Activated T-cell treated with anti-CD3 and anti-CD28 coated beads, Interleukin-2, amount 50 U/mL, for 72 hours (primary cell): ENCODE measurements around the gene TRAPPC6A. TPM values are rescaled to one million over a fixed set of nuclear protein-coding genes. Genes with fewer than 3 reads are reported as not detected.

ENCODE experiments used
- ATAC-seq, 2 donors: fragments of 150-1000 bp; cut with Tn5 transposase; replicated peaks in 1 of 2; 2 replicates each; pipeline ENCODE4 v1.10.0; 2021; ENCODE audit warnings: moderate library complexity in 2 of 2, mild to moderate bottlenecking in 1 of 2
- DNase-seq, 2 donors: peaks; one replicate each; pipeline ENCODE4 v3.0.0; 2021 to 2022; ENCODE audit warnings: mixed read lengths in 1 of 2
- H3K27ac Mint-ChIP-seq: one replicate; pipeline ENCODE4 v1.8.0; 2022; ENCODE audit warnings: mild to moderate bottlenecking, moderate library complexity, mixed read lengths
- H3K27me3 Mint-ChIP-seq: one replicate; pipeline ENCODE4 v1.8.0; 2022; ENCODE audit warnings: low read depth, mixed read lengths
- H3K36me3 Mint-ChIP-seq, 2 donors: one replicate each; pipeline ENCODE4 v1.8.0; 2022; ENCODE audit warnings: mixed read lengths in 2 of 2, mild to moderate bottlenecking in 1 of 2; ENCODE audit not compliant: insufficient read depth in 2 of 2
- H3K4me1 Mint-ChIP-seq: one replicate; pipeline ENCODE4 v1.8.0; 2022; ENCODE audit warnings: low read depth, mixed read lengths
- H3K4me3 Mint-ChIP-seq, 2 donors: one replicate each; pipeline ENCODE4 v1.8.0; 2022; ENCODE audit warnings: mild to moderate bottlenecking in 2 of 2, mixed read lengths in 2 of 2, moderate library complexity in 2 of 2
- H3K9me3 Mint-ChIP-seq, 2 donors: one replicate each; pipeline ENCODE4 v1.8.0; 2022; ENCODE audit warnings: mixed read lengths in 2 of 2
- total RNA-seq, 2 donors: library from RNA; stranded (reverse); gene quantifications; one replicate each; pipeline ENCODE4 v1.2.3, GENCODE V29; 2022

TRAPPC6A gene
- total RNA-seq, 2 donors from 2014 or later = 48.5 to 58.5 TPM

GRCh38 chr19:45164577-45165335, 13.3 kb downstream of the TRAPPC6A start:
- Mint-ChIP-seq H3K9me3 (no peaks in the 10 kb centered on the region), H3K27me3 (no peaks in the 10 kb centered on the region), H3K27ac (no peak overlapping the region), H3K36me3 (no peaks in the 10 kb centered on the region), H3K4me3 (peak overlapping the region; percentile 44 to 54), H3K4me1 (peaks cover 17% of the 10 kb centered on the region)
- ATAC-seq = peak; percentile 89 to 91
- DNase-seq = peak; percentile 76 to 77

DNA sequence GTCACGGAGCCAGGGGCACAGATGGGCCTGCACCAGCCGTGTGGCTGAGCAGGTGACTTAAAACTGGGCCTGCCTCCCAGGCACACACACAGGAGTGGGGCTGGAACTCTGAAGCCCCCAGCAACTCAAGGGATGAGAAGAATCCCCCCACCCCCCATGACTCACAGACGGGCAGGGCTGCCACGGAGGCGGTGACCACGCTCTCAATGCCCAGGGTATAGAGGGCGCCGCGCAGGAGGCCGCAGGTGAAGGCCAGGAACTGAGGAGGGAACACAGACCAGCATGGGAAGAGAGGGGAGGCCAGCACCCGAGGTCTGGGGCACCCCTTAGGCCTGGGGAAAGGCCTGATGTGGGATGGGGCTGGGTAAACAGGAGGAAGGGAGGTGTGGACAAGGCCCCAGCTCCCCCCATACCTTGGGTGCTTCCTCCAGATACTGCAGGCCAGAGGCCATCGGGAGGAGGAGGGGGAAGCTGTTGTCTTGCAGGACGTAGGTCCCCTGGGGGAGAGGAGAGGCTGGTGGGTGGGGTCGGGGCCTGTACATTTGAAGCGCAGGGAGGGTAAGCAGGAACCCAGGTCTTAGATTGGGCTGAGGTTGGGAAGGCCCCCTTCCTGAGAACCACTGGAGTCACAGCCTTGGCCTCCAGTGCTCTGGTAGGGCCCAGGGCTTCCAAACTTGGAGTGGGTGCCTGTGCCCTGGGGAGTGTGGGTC, 14.1 kb downstream of the TRAPPC6A start:
- no peaks in the 10 kb centered on the region for H3K36me3 Mint-ChIP-seq
- no peaks in the 10 kb centered on the region for H3K9me3 Mint-ChIP-seq
- ATAC-seq (no peak), DNase-seq (no peak)
- H3K4me1 Mint-ChIP-seq = peaks cover 17% of the 10 kb centered on the region
- H3K4me3 Mint-ChIP-seq = peak overlapping the region; percentile 43 to 54
- peak overlapping the region; percentile 38 for H3K27ac Mint-ChIP-seq
- H3K27me3 Mint-ChIP-seq = no peaks in the 10 kb centered on the region

GRCh38 chr19:45163156-45163555, 14.9 kb downstream of the TRAPPC6A start:
- Mint-ChIP-seq H3K4me3 (no peak overlapping the region), H3K27ac (no peak overlapping the region), H3K9me3 (no peaks in the 10 kb centered on the region), H3K36me3 (no peaks in the 10 kb centered on the region), H3K4me1 (peaks cover 17% of the 10 kb centered on the region), H3K27me3 (no peaks in the 10 kb centered on the region)
- no peak for ATAC-seq
- DNase-seq = no peak

DNA sequence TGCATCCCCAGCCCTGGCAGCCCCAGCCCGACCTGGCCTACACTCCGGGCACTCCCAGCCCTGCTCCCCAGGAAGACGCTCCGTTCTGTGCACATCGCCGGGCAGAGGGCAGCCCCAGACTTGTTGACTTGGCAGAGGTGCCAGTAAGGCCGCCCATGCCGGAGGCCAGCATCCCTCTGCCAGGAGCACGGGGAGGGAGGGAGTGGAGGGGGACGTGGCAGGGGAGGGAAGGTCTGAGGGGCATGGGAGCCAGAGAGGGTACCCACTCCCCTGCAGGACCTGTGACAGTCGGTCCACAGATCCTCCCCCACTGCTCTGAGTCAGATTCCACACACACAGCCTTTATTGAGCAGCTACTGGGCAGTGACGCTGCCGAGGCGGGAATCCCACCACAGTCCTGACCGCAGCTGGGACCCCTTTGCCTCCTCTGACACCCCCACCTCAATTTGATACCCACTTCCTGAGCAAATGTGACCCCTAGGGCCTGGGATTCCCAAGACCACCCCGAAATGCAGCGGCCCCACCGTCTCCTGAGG, 15.4 kb downstream of the TRAPPC6A start:
- Mint-ChIP-seq H3K4me1 (peaks cover 17% of the 10 kb centered on the region), H3K27me3 (no peaks in the 10 kb centered on the region), H3K4me3 (no peak overlapping the region), H3K36me3 (no peaks in the 10 kb centered on the region), H3K9me3 (no peaks in the 10 kb centered on the region), H3K27ac (no peak overlapping the region)
- ATAC-seq (no peak), DNase-seq (no peak)

GRCh38 chr19:45161738-45162607, 16.1 kb downstream of the TRAPPC6A start:
- Mint-ChIP-seq H3K4me1 (peaks cover 15% of the 10 kb centered on the region), H3K36me3 (no peaks in the 10 kb centered on the region), H3K27ac (no peak overlapping the region), H3K27me3 (no peaks in the 10 kb centered on the region), H3K9me3 (no peaks in the 10 kb centered on the region), H3K4me3 (no peak overlapping the region)
- ATAC-seq (no peak), DNase-seq (no peak)

GRCh38 chr19:45160870-45161737, 16.9 kb downstream of the TRAPPC6A start, which contains the start of gene NKPD1:
NKPD1 (minus strand) TSS chr19:45160982; CDS start chr19:45160150, 832 bp downstream.
- DNase-seq = no peak

DNA sequence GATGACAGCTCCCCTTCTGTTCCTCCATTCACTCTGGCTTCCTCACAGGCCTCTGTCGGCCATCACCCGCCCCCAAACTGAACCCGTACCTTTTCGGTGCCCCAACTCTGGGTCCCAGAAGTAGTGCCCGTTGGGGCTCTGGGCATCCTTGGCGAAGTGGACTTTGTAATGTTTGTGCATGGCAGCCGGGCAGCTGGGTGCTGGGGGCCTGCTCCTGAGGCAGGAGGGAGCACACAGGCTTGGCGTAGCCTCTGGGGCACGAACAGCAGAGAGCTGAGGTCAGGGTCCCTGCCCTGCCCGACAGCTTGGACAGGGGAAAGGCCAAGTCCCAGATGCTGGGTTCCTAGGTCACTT, 18.1 kb downstream of the TRAPPC6A start:
- H3K4me3 Mint-ChIP-seq = no peak overlapping the region
- DNase-seq (no peak), ATAC-seq (no peak)
- H3K27ac Mint-ChIP-seq = no peak overlapping the region
- H3K9me3 Mint-ChIP-seq = no peaks in the 10 kb centered on the region
- no peaks in the 10 kb centered on the region for H3K36me3 Mint-ChIP-seq
- H3K4me1 Mint-ChIP-seq = peaks cover 13% of the 10 kb centered on the region
- H3K27me3 Mint-ChIP-seq = no peaks in the 10 kb centered on the region

More at GRCh38 chr19:45160870-45161737, 16.9 kb downstream of the TRAPPC6A start, which contains the start of gene NKPD1:
- H3K36me3 Mint-ChIP-seq = no peaks in the 10 kb centered on the region
- H3K9me3 Mint-ChIP-seq = no peaks in the 10 kb centered on the region
- H3K4me3 Mint-ChIP-seq = no peak within 1 kb of the TSS
- peaks cover 13% of the 10 kb centered on the region for H3K4me1 Mint-ChIP-seq
- ATAC-seq = no peak
- no peaks in the 10 kb centered on the region for H3K27me3 Mint-ChIP-seq
- H3K27ac Mint-ChIP-seq = no peak within 1 kb of the TSS

DNA sequence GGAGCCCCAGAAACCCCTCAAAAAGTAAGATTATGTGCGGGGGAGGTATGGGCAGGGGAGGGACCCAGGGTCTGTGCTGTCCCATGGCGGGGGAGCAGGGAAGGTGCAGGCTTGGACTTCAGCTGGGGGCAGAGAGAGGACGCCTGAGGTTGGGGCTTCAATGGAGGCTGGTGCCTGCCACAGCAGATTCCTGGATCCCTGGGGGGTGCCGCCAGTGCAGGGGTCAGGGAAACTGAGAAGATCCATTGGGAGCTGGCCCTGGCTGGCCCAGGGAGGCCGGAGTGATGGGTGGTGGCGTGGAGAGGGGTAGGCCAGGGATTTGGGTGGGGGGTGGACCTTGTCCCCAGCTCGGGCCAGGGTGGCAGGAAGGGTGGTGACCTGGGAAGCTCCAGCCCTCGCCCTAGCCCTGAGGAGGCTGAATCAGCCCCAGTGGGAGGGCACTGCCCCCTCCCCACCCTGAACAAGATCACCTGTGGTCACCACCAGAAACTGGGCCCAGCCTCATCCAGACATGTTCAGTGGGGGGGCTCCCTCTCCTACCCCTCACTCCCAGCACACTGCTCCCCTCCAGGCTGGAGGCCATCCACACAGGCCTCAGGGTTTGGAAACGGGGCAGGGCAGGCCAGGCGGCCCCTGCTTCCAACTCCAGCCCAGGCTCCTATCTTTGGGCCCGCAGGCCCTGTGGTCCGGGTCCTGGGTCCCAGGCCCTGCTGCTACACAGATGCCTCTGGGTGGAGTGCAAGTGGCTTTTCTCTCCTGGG, 18.6 kb downstream of the TRAPPC6A start:
- H3K27me3 Mint-ChIP-seq = peaks cover 1% of the 10 kb centered on the region

DNA sequence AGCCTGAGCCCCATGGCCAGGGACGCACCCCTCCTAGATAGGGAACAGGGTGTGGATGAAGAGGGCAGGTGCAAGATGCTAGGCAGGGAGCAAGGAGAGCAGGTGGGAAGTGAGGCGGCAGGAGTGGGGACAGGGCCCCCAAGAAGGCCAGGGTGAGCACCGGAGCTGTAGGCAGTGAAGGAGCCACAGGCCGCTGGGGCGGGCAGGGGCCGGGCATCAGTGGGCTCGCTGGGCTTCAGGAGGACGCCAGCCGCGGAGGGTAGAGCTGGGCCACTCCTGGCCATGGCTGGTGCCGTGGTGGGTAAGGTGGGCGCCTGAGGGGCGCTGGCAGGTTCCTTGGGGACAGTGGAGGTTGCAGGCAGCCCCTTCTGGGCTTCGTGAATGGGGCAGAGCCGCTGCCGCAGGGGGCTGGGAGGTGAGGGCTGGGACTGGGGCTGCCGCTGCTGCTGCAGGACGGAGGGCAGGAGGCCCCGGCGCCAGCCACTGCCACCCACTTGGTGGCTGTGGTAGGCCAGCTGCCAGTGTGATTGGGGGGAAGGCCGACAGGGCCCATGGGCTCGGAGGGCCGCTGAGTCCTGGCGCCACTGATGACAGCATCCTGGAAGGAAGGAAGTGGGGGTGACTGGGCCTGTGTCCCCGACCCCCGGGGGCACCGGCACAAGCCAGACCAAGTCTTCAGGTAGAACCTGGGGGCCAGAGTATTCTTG, 19.4 kb downstream of the TRAPPC6A start:
- DNase-seq (no peak), ATAC-seq (no peak)
- peaks cover 0 to 2% of the 10 kb centered on the region in 2 donors for H3K36me3 Mint-ChIP-seq
- H3K9me3 Mint-ChIP-seq = no peaks in the 10 kb centered on the region
- no peak overlapping the region for H3K4me3 Mint-ChIP-seq
- H3K27me3 Mint-ChIP-seq = peaks cover 9% of the 10 kb centered on the region
- peaks cover 13% of the 10 kb centered on the region for H3K4me1 Mint-ChIP-seq
- H3K27ac Mint-ChIP-seq = no peak overlapping the region

More for the DNA sequence above, 18.6 kb downstream of the TRAPPC6A start:
- DNase-seq (no peak), ATAC-seq (no peak)
- Mint-ChIP-seq H3K4me1 (peaks cover 14% of the 10 kb centered on the region), H3K4me3 (no peak overlapping the region), H3K9me3 (no peaks in the 10 kb centered on the region), H3K27ac (no peak overlapping the region), H3K36me3 (no peaks in the 10 kb centered on the region)

DNA sequence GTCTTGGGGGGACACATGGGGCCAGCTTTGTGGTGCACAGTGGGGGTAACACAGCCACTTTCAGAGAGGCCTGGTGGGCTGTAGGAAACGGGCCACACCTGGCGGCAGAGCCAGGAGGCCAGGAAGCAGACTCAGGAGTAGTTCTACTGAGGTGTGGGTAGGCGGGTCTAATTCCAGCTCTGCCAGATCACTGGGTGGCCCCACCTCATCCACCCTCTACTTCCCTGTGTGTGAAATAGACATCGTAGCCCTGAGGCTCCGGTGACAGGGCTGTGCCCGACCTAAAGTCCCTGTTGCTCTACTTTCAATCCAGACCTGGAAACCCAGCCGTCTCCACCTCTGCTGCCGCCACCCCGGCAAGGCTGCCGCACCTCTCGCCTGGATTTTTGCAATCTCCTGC, 21.3 kb downstream of the TRAPPC6A start:
- ATAC-seq = no peak
- Mint-ChIP-seq H3K27ac (no peak overlapping the region), H3K27me3 (peaks cover 14% of the 10 kb centered on the region), H3K9me3 (no peaks in the 10 kb centered on the region), H3K4me3 (no peak overlapping the region), H3K4me1 (peaks cover 18% of the 10 kb centered on the region), H3K36me3 (peaks cover 3 to 6% of the 10 kb centered on the region in 2 donors)
- no peak for DNase-seq

- no peak overlapping the region for H3K4me3 Mint-ChIP-seq
- H3K4me1 Mint-ChIP-seq = peaks cover 22% of the 10 kb centered on the region
- peaks cover 3 to 6% of the 10 kb centered on the region in 2 donors for H3K36me3 Mint-ChIP-seq
- DNase-seq = no peak
- H3K27me3 Mint-ChIP-seq = peaks cover 14% of the 10 kb centered on the region
- H3K27ac Mint-ChIP-seq = no peak overlapping the region
- no peaks in the 10 kb centered on the region for H3K9me3 Mint-ChIP-seq
- ATAC-seq = no peak
Observed at GRCh38 chr19:45156011-45156630, 21.9 kb downstream of the TRAPPC6A start.
